GM12878 (cell line): ENCODE measurements around the gene HEMK1. TPM values are rescaled to one million over a fixed set of nuclear protein-coding genes. Genes with fewer than 3 reads are reported as not detected.

Source experiments
- ATAC-seq: fragments of 200-7000 bp; cut with Tn5 transposase; 3 replicates; pipeline ENCODE4 v1.9.1; 2020; ENCODE audit warnings: mild to moderate bottlenecking, moderate library complexity
- BruUV-seq: library from RNA; stranded (reverse); fragments of 400-500 nt; replicated peaks from 2 replicates; lab custom pipeline; 2021; lab: Mats Ljungman, UMichigan
- CTCF ChIA-PET: fragments of 300-600 bp; sonication (Branson Sonifier 250); formaldehyde crosslinking; extraction: SDS; loops from one replicate; lab custom pipeline; 2021; ENCODE audit warnings: inconsistent platforms; lab: Yijun Ruan, JAX
- POLR2A ChIA-PET: fragments of 350-600 bp; formaldehyde crosslinking; extraction: SDS; loops from one replicate; lab custom pipeline; 2021; ENCODE audit warnings: inconsistent platforms; lab: Charles Lee
- RAD21 ChIA-PET: fragments of 300-600 bp; sonication (Branson Sonifier 250); formaldehyde crosslinking; loops from one replicate; lab custom pipeline; 2023; ENCODE audit warnings: antibody characterized with exemption; ENCODE audit not compliant: unreplicated experiment; lab: Charles Lee
- SMC1A ChIA-PET: fragments of 300-600 bp; sonication (Branson Sonifier 250); formaldehyde crosslinking; loops from one replicate; lab custom pipeline; 2023; ENCODE audit not compliant: unreplicated experiment, uncharacterized antibody; lab: Charles Lee
- DNase-seq: peaks from one replicate; pipeline ENCODE4 v3.0.0-alpha.2; 2011; ENCODE audit warnings: low read depth, low spot score
- FAIRE-seq: peaks from 3 replicates; lab custom pipeline; 2011; peaks lifted over from hg19 to GRCh38; lab: Jason Lieb, UNC
- H2AFZ ChIP-seq: 2 replicates; pipeline ENCODE4 v1.6.0; 2011; ENCODE audit warnings: low read depth, low read length, control low read depth; ENCODE audit not compliant: control insufficient read depth
- H3K27ac ChIP-seq: 2 replicates; pipeline ENCODE4 v1.5.1; 2011; ENCODE audit warnings: control low read depth; ENCODE audit not compliant: control insufficient read depth, insufficient read depth
- H3K27me3 ChIP-seq, 2 experiments: replicated peaks in 1 of 2; 2 replicates each; pipeline versions ENCODE4 v1.6.0 to v1.6.1; 2011; ENCODE audit warnings: low read length in 1 of 2; ENCODE audit not compliant: control insufficient read depth in 2 of 2, insufficient read depth in 2 of 2
- H3K36me3 ChIP-seq, 2 experiments: 2 replicates each; pipeline ENCODE4 v1.5.1; 2011; ENCODE audit warnings: low read length in 1 of 2; ENCODE audit not compliant: control insufficient read depth in 2 of 2, insufficient read depth in 2 of 2
- H3K4me1 ChIP-seq: 2 replicates; pipeline ENCODE4 v1.6.1; 2011; ENCODE audit warnings: mild to moderate bottlenecking, low read length, moderate library complexity, mixed read lengths; ENCODE audit not compliant: control insufficient read depth, insufficient read depth
- H3K4me2 ChIP-seq: 2 replicates; pipeline ENCODE4 v1.6.0; 2011; ENCODE audit warnings: control low read depth; ENCODE audit not compliant: control insufficient read depth, insufficient read depth
- H3K4me3 ChIP-seq: fragments of 200-600 bp; sonication (generic); 2 replicates; pipeline ENCODE4 v1.5.1; 2016
- H3K79me2 ChIP-seq: 2 replicates; pipeline ENCODE4 v1.6.0; 2011; ENCODE audit warnings: low read length; ENCODE audit not compliant: control insufficient read depth, insufficient read depth
- H3K9ac ChIP-seq: 2 replicates; pipeline ENCODE4 v1.8.0; 2011; ENCODE audit warnings: low read length, control low read depth, mixed read lengths; ENCODE audit not compliant: control insufficient read depth, insufficient read depth
- H3K9me3 ChIP-seq: replicated peaks from 3 replicates; pipeline ENCODE4 v1.5.1; 2011; ENCODE audit warnings: mild to moderate bottlenecking, low read length; ENCODE audit not compliant: control insufficient read depth, insufficient read depth
- H4K20me1 ChIP-seq: 2 replicates; pipeline ENCODE4 v1.6.0; 2011; ENCODE audit not compliant: control insufficient read depth, insufficient read depth
- BHLHE40 ChIP-seq, 2 experiments: fragments of 450-650 bp in 1 of 2; IDR thresholded peaks; 2 replicates each; pipeline ENCODE4 v1.6.1; 2011 to 2017; ENCODE audit warnings: low read depth in 2 of 2, borderline replicate concordance in 1 of 2, improper control_type of control experiment in 1 of 2, low read length in 1 of 2, mild to moderate bottlenecking in 1 of 2
- BRCA1 ChIP-seq: IDR thresholded peaks from 2 replicates; pipeline ENCODE4 v1.6.1; 2011; ENCODE audit warnings: low read depth, low read length, improper control_type of control experiment
- DPF2 ChIP-seq: fragments of 450-650 bp; IDR thresholded peaks from 2 replicates; pipeline ENCODE4 v1.6.1; 2017; ENCODE audit warnings: mild to moderate bottlenecking
- IKZF1 ChIP-seq: fragments of 450-650 bp; conservative IDR thresholded peaks from 2 replicates; pipeline ENCODE4 v1.6.1; 2017; ENCODE audit warnings: antibody characterized with exemption, mild to moderate bottlenecking
- MEF2B ChIP-seq: fragments of 450-650 bp; IDR thresholded peaks from 2 replicates; pipeline ENCODE4 v1.6.1; 2018; ENCODE audit warnings: mild to moderate bottlenecking, moderate library complexity; ENCODE audit not compliant: partially characterized antibody, poor library complexity, severe bottlenecking
- POLR2A ChIP-seq: IDR thresholded peaks from 2 replicates; pipeline ENCODE4 v1.6.1; 2011; ENCODE audit warnings: low read depth, mild to moderate bottlenecking, low read length
- POU2F2 ChIP-seq: IDR thresholded peaks from 3 replicates; pipeline ENCODE4 v1.6.1; 2011; ENCODE audit warnings: low read depth, mild to moderate bottlenecking, low read length, borderline replicate concordance
- TCF12 ChIP-seq: IDR thresholded peaks from 2 replicates; pipeline ENCODE4 v1.6.1; 2011; ENCODE audit warnings: low read depth, mild to moderate bottlenecking, low read length
- USF1 ChIP-seq: IDR thresholded peaks from 2 replicates; pipeline ENCODE4 v1.6.1; 2011; ENCODE audit warnings: borderline replicate concordance, low read depth, mild to moderate bottlenecking, moderate library complexity, mixed read lengths, low read length; ENCODE audit not compliant: insufficient read depth; ENCODE audit errors: extremely low read length
- ZNF207 ChIP-seq: fragments of 450-650 bp; IDR thresholded peaks from 2 replicates; pipeline ENCODE4 v1.6.1; 2014; ENCODE audit warnings: antibody characterized with exemption, mild to moderate bottlenecking, borderline replicate concordance
- WGBS: methylation state at CpG from one replicate; pipeline ENCODE4 v1.1.6; 2016; ENCODE audit warnings: low lambda C conversion rate; ENCODE audit not compliant: insufficient replicate concordance, insufficient coverage; ENCODE audit errors: missing lambda C conversion rate; 5-methylcytosine and 5-hydroxymethylcytosine counted together
- in situ Hi-C: fragments of 300-500 bp; cut with MboI; formaldehyde crosslinking; loops from 9 replicates; pipeline ENCODE4 v1.14.3; 2018; ENCODE audit warnings: mixed read lengths
- intact Hi-C: fragments of 100-400 bp; cut with micrococcal nuclease; formaldehyde crosslinking; loops from one replicate; pipeline ENCODE4 v1.14.2; 2022; ENCODE audit not compliant: unreplicated experiment
- polyA plus RNA-seq, 11 experiments: library from polyadenylated mRNA; depleted of rRNA in 4 of 11; unstranded in 6 of 11; stranded (reverse) in 5 of 11; fragments of >200 nt; fragmentation: Nextera tagmentation in 4 of 11; fragmentation: Illumina TruSeq in 1 of 11; extraction: Ambion mirVana in 4 of 11; extraction: Trizol in 1 of 11; gene quantifications; 1 replicate in 1 of 11; 2 replicates in 10 of 11; pipeline versions ENCODE4 v1.2.1 to v1.2.3, GENCODE V29; 2011 to 2016; ENCODE audit warnings: inconsistent platforms in 2 of 11, missing spikeins in 2 of 11, low read depth in 1 of 11
- total RNA-seq, 4 experiments: library from RNA; depleted of rRNA in 3 of 4; stranded (reverse); fragments of >200 nt in 3 of 4; fragmentation: Illumina TruSeq in 1 of 4; extraction: Trizol in 1 of 4; gene quantifications; 2 replicates each; pipeline versions ENCODE4 v1.2.1 to v1.2.3, GENCODE V29; 2013 to 2021
- TF ChIP-seq, protein P1 (sequence below): IDR thresholded peaks from 2 replicates; pipeline ENCODE4 v1.6.1; 2011; ENCODE audit warnings: mild to moderate bottlenecking, low read depth, low read length, moderate library complexity; ENCODE audit not compliant: insufficient replicate concordance
- TF ChIP-seq, protein P2 (sequence below): IDR thresholded peaks from 2 replicates; pipeline ENCODE4 v1.6.1; 2012; ENCODE audit warnings: low read depth, low read length, improper control_type of control experiment
- TF ChIP-seq, protein P3 (sequence below): fragments of 450-650 bp; conservative IDR thresholded peaks from 2 replicates; pipeline ENCODE4 v1.6.1; 2017; ENCODE audit warnings: mild to moderate bottlenecking, moderate library complexity

HEMK1 gene
- total and polyA plus RNA-seq, 10 of the 15 experiments (the other 5 are each of a cell fraction or from before 2014, with no cell fraction given) = 2.8 to 19.0 (median 12.0) TPM

DNA sequence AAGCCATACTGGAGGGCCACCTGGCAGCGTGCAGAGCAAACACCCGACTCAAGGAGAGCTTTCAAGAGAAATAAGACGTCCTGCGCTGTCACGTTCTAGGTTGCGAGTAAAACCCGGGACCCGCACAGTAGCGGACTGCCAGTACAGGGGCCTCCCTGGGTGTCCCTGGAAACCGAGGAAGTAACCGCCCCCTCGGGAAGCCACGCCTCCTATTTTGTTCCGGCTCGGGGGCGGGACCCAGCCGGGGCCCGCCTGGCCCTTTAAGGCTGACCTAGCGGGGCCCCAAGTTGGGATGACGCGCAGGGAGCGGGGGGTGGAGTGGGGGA, 47.4 kb downstream of the HEMK1 start (continued):
- no peak for TF ChIP-seq POU2F2
- TF ChIP-seq, all 136 proteins: peak for 8

GRCh38 chr3:50617096-50617791, 47.9 kb downstream of the HEMK1 start, which contains the start of gene MAPKAPK3:
MAPKAPK3 (plus strand) TSS chr3:50617151; CDS start chr3:50617566, 415 bp downstream.
- ATAC-seq = peak; percentile 30
- intact Hi-C loops (loop anchor here (2.0 to 5.0 kb wide), 5 partner anchors 354 to 1065 kb away; partner anchors contain the start of gene MANF), in situ Hi-C loops (loop anchor here (5.0 to 25.0 kb wide), 2 partner anchors 760 to 1070 kb away; no protein-coding TSS in a partner anchor)
- no peak for FAIRE-seq
- ChIA-PET POLR2A (interaction anchor here (0.5 to 3.6 kb wide), 4 partner anchors 37 to 99 kb away, joined by 3 to 16 read pairs (median 8); partner anchors contain the start of genes C3orf18 and HEMK1), SMC1A (interaction anchor here (1.0 to 11.4 kb wide), 13 partner anchors 9 to 817 kb away, joined by 3 to 186 read pairs (median 7); partner anchors contain the start of gene HEMK1), CTCF (interaction anchor here (0.6 to 13.9 kb wide), 25 partner anchors 7 to 1500 kb away, joined by 3 to 410 read pairs (median 6); partner anchors contain the start of genes C3orf18, HEMK1 and MANF), RAD21 (interaction anchor here (1.0 to 12.9 kb wide), 9 partner anchors 10 to 768 kb away, joined by 3 to 244 read pairs (median 14); partner anchors contain the start of genes CYB561D2, HEMK1, MANF and NPRL2)
- Histone ChIP-seq H3K4me3 (peak within 1 kb of the TSS; percentile 87), H3K4me1 (peaks cover 23% of the 10 kb centered on the region), H3K27me3 (no peaks in the 10 kb centered on the region), H3K79me2 (peaks cover 4% of the 10 kb centered on the region), H3K4me2 (peak within 1 kb of the TSS; percentile 99), H3K36me3 (no peaks in the 10 kb centered on the region), H3K9ac (peak within 1 kb of the TSS; percentile 70), H2AFZ (peak within 1 kb of the TSS; percentile 89), H3K27ac (peak within 1 kb of the TSS; percentile 57), H4K20me1 (no peaks in the 10 kb centered on the region), H3K9me3 (no peaks in the 10 kb centered on the region)
- BruUV-seq = no TSS peak
- 9% methylated on average over 31 of the region's 58 CpGs for WGBS
- no peak for DNase-seq
- peak; percentile 38; the same call in 1 of the 2 replicates for TF ChIP-seq ZNF207
- peak; percentile 75 for TF ChIP-seq DPF2
- 0 out of 2 replicates have a peak, but pooled peaks have one; percentile 12 for TF ChIP-seq TCF12
- no peak for TF ChIP-seq BRCA1
- TF ChIP-seq, protein P1, sequence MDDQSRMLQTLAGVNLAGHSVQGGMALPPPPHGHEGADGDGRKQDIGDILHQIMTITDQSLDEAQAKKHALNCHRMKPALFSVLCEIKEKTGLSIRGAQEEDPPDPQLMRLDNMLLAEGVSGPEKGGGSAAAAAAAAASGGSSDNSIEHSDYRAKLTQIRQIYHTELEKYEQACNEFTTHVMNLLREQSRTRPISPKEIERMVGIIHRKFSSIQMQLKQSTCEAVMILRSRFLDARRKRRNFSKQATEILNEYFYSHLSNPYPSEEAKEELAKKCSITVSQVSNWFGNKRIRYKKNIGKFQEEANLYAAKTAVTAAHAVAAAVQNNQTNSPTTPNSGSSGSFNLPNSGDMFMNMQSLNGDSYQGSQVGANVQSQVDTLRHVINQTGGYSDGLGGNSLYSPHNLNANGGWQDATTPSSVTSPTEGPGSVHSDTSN = no peak
- TF ChIP-seq, protein P2, sequence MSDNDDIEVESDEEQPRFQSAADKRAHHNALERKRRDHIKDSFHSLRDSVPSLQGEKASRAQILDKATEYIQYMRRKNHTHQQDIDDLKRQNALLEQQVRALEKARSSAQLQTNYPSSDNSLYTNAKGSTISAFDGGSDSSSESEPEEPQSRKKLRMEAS = peak; percentile 11; the same call in 1 of the 2 replicates
- peak; percentile 14 for TF ChIP-seq MEF2B
- TF ChIP-seq, protein P3, sequence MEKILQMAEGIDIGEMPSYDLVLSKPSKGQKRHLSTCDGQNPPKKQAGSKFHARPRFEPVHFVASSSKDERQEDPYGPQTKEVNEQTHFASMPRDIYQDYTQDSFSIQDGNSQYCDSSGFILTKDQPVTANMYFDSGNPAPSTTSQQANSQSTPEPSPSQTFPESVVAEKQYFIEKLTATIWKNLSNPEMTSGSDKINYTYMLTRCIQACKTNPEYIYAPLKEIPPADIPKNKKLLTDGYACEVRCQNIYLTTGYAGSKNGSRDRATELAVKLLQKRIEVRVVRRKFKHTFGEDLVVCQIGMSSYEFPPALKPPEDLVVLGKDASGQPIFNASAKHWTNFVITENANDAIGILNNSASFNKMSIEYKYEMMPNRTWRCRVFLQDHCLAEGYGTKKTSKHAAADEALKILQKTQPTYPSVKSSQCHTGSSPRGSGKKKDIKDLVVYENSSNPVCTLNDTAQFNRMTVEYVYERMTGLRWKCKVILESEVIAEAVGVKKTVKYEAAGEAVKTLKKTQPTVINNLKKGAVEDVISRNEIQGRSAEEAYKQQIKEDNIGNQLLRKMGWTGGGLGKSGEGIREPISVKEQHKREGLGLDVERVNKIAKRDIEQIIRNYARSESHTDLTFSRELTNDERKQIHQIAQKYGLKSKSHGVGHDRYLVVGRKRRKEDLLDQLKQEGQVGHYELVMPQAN = 0 out of 2 replicates have a peak, but pooled peaks have one; percentile 47
- peak; percentile 71 for TF ChIP-seq POLR2A
- peak; percentile 73 for TF ChIP-seq USF1
- TF ChIP-seq BHLHE40 (IDR thresholded peaks at IDR 0.05; ENCODE audit: borderline replicate concordance in 1 of 2, low read depth in 2 of 2, low read length in 1 of 2) = peak; percentile 39 to 89; a peak in 3 of 4 replicates
- peak; percentile 23; the same call in 1 of the 2 replicates for TF ChIP-seq IKZF1
